Fibroblast of villous mesenchyme (primary cell): ENCODE data around the gene PPAN. TPM values are rescaled to one million over a fixed set of nuclear protein-coding genes. Genes with fewer than 3 reads are reported as not detected.

ENCODE experiments used
- DNase-seq: peaks from one replicate; pipeline ENCODE4 v3.0.0-alpha.2; 2010; ENCODE audit warnings: low read depth
- H3K4me3 ChIP-seq: 2 replicates; pipeline ENCODE4 v1.5.1; 2011; ENCODE audit warnings: low read depth, mild to moderate bottlenecking, low read length
- total RNA-seq: library from RNA; depleted of rRNA; stranded (reverse); fragments of >200 nt; gene quantifications from 2 replicates; pipeline ENCODE4 v1.2.3, GENCODE V29; 2012
- TF ChIP-seq, protein P1 (sequence below): IDR thresholded peaks from 2 replicates; pipeline ENCODE4 v1.5.1; 2012; ENCODE audit warnings: low read depth, mild to moderate bottlenecking, low read length; ENCODE audit not compliant: insufficient read depth

Gene PPAN
- total RNA-seq, 1 donor: 28.1 TPM

DNA sequence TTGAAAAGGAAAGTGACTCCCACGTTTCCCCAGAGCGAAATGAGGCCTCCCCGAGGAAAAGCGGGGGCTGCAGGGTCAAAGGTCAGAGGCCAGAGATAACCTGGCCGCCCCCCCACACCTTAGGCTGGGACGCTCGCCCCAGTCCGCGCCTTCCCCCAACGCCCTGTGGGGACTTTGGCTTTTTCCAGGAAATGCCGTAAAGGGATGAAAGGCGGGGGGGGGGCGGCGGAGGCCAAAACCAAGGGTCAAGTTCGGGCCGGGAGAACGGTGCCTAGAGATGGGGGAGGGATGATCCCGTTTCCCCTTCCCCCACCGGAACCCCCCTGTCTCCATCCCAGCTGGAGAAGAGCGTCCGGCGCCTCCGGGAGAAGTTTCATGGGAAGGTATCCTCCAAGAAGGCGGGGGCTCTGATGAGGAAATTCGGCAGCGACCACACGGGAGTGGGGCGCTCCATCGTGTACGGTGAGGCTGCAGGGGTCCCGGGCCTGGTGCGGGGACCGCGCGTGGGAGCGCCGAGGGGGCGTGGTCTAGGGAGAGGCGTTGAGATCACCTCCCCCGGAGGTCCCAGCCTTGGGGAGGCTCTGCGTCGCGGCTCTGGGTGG, 19.5 kb upstream of the PPAN start:
- peak; percentile 7 for DNase-seq
- TF ChIP-seq, protein P1, sequence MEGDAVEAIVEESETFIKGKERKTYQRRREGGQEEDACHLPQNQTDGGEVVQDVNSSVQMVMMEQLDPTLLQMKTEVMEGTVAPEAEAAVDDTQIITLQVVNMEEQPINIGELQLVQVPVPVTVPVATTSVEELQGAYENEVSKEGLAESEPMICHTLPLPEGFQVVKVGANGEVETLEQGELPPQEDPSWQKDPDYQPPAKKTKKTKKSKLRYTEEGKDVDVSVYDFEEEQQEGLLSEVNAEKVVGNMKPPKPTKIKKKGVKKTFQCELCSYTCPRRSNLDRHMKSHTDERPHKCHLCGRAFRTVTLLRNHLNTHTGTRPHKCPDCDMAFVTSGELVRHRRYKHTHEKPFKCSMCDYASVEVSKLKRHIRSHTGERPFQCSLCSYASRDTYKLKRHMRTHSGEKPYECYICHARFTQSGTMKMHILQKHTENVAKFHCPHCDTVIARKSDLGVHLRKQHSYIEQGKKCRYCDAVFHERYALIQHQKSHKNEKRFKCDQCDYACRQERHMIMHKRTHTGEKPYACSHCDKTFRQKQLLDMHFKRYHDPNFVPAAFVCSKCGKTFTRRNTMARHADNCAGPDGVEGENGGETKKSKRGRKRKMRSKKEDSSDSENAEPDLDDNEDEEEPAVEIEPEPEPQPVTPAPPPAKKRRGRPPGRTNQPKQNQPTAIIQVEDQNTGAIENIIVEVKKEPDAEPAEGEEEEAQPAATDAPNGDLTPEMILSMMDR: no peak
- peak overlapping the region; percentile 97 for H3K4me3 ChIP-seq

DNA sequence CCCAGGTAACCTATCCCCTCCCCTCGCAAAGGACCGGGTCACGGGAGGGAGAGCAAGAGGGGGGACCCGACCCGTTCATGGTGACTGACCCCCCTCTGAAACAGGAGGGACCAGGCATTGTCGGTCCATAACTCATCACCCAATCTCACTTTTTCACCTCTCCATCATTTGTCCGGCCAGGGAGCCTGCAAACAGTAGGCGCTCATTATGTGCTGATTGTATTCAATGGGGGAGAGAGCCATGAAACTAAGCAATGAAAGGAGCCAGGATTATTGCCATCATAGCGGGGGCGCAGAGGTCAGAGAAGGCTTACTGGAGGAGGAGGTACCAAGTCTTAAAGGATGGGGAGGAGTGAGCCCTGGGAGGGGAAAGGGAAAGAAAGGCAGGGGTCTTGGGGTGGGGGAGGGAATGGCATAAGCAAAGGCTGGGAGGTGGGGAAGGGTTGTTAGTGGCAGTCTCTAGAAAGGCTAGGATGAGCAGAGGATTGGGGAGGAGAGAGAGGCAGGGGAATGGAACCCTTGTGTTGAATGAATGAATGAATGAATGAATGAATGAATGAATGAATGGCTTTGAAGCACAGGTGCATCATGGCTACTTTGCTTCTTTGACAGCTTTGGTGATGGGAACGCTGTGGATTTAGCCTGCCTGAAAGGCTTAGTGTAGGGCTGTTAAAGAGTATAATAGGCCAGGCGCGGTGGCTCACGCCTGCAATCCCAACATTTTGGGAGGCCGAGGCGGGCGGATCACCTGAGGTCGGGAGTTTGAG, 18.7 kb upstream of the PPAN start:
- DNase-seq: no peak
- H3K4me3 ChIP-seq: peak overlapping the region; percentile 97
- TF ChIP-seq, protein P1: no peak

DNA sequence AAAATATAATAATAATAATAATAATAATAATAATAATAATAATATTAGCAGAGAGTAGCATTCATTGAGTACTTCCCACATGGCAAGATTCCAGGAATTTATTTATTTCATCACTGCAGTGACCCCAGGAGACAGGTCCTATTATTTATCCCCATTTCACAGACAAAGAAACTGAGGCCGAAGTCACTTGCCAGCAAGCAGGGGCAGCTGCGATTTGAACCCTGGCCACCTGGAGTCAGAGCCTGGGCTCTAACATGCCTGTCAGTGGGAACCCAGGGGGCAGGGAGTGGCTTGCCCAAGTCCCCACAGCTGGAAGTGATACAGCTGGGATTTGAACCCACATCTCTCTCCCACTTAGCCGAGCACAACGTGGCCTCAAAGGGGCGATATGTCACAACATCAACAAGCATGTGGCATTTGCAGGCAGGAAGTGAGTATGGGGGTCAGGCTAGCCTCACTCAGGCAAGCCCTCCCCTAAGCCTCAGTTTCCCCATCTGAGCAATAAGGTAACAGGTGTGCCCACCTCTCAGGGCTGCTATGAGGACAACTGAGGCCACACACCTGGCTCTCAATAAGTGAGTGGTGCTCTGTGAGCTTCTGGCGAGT, 17.1 kb upstream of the PPAN start:
- no peak for DNase-seq
- TF ChIP-seq, protein P1: no peak
- no peak overlapping the region for H3K4me3 ChIP-seq

DNA sequence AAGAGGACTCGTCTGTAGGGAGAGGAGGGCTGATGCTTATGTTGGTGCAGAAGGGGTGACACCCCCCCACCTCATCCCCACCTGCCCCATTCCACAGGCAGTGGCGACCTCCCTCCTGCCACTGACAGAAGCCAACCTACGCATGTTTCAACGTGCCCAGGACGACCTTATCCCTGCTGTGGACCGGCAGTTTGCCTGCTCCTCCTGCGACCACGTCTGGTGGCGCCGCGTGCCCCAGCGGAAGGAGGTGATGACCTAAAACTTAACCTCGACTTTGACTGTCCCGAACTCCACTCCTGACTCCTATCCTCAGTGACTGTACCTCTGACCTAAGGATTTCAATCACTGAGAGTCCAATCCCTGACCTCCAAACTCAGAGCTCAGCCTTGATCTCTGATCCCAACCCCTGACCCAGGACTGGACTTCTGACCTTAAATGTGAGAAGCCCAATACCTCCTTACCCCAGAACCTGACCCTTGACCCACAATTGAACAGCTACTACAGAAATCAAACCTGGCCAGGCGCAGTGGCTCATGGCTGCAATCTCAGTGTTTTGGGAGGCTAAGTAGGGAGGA, 16.3 kb upstream of the PPAN start:
- DNase-seq: no peak
- TF ChIP-seq, protein P1: no peak
- H3K4me3 ChIP-seq: no peak overlapping the region

DNA sequence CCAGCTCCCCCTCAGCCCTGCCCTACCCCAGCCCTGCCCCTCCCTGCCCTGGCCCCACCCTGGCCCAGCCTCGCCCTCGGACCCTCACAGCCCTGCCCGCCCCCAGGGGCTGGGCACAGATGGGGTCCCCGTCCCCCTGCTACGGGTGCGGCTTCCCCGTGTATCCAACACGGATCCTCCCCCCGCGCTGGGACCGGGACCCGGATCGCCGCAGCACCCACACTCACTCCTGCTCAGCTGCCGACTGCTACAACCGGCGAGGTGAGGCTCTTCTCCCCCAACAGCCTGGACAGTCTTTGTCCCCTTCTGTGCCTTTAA, 14.8 kb upstream of the PPAN start:
- no peak for DNase-seq
- H3K4me3 ChIP-seq: no peak overlapping the region
- TF ChIP-seq, protein P1: no peak

DNA sequence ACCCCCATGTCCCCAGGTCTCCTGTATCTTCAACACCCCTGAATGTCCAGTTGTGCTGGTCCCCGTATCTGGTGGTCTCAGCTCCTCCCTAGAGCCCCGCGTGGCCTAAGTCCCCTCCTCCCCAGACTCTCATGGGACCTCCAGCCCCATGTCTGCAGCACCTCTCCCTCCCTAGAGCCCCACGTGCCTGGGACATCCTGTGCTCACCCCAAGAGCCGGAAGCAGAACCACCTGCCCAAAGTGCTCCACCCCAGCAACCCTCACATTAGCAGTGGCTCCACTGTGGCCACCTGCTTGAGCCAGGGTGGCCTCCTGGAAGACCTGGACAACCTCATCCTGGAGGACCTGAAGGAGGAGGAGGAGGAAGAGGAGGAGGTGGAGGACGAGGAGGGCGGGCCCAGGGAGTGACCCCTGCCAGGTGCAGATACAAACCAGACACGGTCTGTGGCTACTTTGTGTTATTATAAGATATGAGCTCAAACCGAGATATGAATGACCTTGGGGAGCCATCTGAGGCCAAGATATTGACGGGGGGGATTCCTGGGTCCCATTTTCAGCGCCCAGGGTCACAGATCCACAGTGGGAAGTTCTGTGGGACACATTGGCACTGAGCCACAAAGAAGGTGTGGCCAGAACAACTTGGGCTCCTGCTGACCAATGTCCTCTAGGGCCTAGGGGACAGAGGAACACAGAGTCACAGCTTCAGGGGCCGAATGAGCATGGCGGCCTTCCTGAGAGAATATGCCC, 14.1 kb upstream of the PPAN start:
- DNase-seq: no peak
- TF ChIP-seq, protein P1: no peak

More for the DNA sequence above, 14.1 kb upstream of the PPAN start:
- H3K4me3 ChIP-seq: no peak overlapping the region
